ENCODE results near the gene SDF2.
A peak's percentile ranks its signal among the peaks of the same experiment; 100 is the strongest.

The SDF2 gene

DNA sequence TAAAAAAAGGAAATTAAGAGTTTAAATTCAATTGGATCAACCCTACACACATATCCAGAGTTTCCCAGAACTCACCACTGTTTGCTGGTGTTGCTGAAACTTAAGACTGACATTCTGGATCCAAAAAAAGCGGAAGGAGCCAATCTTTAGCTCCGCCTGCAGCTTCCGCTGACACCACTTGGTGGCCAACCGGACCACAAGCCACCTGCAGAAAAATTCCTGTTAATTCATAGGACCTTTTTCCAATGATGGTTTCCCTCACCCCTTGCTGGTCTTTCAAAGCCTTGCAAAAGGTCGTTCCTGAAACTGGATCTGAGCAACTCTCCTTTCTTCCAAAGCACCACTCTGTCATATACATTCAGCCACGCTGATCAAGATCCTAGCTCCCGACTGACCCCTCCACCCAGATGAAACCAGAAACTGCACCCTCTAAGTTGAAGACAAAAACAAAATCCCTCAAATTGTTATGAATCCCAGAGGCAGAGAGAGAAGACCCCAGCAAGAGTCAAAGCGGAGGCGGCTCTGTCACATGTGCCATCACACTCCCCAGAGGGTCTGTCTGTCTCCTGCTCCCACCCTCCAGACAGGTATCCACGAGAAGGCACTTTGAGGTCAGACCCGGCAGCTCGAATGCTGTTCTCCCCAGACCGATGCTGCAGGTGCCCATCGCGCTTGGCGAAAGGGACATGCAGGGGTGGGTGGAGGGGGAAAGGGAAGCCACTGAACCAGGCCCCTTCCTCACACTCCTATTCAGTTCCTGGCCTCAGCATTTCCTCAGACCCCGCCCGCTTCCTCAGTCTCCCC, 17.5 kb downstream of the SDF2 start:
- TF ChIP-seq, protein P1, sequence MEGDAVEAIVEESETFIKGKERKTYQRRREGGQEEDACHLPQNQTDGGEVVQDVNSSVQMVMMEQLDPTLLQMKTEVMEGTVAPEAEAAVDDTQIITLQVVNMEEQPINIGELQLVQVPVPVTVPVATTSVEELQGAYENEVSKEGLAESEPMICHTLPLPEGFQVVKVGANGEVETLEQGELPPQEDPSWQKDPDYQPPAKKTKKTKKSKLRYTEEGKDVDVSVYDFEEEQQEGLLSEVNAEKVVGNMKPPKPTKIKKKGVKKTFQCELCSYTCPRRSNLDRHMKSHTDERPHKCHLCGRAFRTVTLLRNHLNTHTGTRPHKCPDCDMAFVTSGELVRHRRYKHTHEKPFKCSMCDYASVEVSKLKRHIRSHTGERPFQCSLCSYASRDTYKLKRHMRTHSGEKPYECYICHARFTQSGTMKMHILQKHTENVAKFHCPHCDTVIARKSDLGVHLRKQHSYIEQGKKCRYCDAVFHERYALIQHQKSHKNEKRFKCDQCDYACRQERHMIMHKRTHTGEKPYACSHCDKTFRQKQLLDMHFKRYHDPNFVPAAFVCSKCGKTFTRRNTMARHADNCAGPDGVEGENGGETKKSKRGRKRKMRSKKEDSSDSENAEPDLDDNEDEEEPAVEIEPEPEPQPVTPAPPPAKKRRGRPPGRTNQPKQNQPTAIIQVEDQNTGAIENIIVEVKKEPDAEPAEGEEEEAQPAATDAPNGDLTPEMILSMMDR (IDR thresholded peaks at IDR 0.05; ENCODE audit: control extremely low read depth, extremely low read depth, low read depth, missing control alignments) = peak; percentile 22
- peak; percentile 57 for DNase-seq (ENCODE audit: extremely low spot score)
- ChIA-PET POLR2A (interaction anchor here (0.6 to 1.2 kb wide), 5 partner anchors 13 to 83 kb away, joined by 3 to 5 read pairs (median 3); partner anchors contain the start of genes SDF2 and SUPT6H), CTCF (interaction anchor here (0.8 to 5.1 kb wide), 21 partner anchors 10 to 505 kb away, joined by 3 to 43 read pairs (median 3); partner anchors contain the start of genes ALDOC, DHRS13, NEK8 and SDF2)

DNA sequence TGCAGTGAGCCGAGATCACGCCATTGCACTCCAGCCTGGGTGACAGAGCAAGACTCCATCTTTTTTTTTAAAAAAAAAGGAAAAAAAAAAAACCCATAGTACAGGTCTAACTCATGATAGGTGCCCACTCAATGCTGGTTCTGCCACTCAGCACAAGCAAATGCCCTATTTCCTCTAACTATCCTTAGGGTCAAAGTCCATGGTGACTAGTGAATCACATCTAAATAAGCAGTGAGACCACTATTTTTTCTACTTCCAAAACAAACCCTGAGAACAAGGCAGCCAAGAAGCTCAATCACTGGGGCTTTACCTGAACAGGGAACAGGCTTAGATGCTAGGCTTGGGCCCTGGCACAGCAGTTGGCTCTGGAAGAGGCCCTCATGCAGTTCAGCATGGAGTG, 20.1 kb downstream of the SDF2 start:
- ChIA-PET POLR2A (no interaction called here), CTCF (interaction anchor here (1.5 to 2.2 kb wide), 3 partner anchors 14 to 18 kb away, joined by 3 to 6 read pairs (median 5); no protein-coding TSS in a partner anchor)
- no peak for DNase-seq (ENCODE audit: extremely low spot score)
- TF ChIP-seq, protein P1 (IDR thresholded peaks at IDR 0.05; ENCODE audit: control extremely low read depth, extremely low read depth, low read depth, missing control alignments) = no peak

DNA sequence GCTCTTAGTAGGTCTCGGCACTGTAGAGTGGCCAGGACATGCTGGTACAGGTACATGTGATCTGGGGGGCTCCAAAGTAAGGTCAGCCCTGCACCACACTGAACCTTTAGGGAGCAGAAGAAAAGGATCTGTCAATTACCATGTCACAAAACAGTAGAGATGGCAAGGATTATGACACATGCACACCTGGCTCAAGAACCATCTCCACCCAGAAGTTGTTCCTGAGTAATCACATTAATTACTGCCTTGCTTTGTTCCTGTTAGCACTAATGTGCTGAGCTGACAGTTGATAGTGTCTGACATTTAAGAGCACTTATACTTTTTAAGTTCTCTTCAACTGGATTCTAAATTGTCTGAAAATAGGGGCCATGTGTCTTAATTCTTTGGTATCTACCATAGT, 26.2 kb downstream of the SDF2 start:
- ChIA-PET CTCF (interaction anchor here (1.0 to 3.5 kb wide), 9 partner anchors 9 to 48 kb away, joined by 3 to 22 read pairs (median 6); partner anchors contain the start of gene BLTP2), POLR2A (interaction anchor here (0.7 kb wide), 1 partner anchor 316 kb away, joined by 3 read pairs; the partner anchor contains the start of gene PHF12)
- no peak for DNase-seq (ENCODE audit: extremely low spot score)
- TF ChIP-seq, protein P1 (IDR thresholded peaks at IDR 0.05; ENCODE audit: control extremely low read depth, extremely low read depth, low read depth, missing control alignments) = no peak

DNA sequence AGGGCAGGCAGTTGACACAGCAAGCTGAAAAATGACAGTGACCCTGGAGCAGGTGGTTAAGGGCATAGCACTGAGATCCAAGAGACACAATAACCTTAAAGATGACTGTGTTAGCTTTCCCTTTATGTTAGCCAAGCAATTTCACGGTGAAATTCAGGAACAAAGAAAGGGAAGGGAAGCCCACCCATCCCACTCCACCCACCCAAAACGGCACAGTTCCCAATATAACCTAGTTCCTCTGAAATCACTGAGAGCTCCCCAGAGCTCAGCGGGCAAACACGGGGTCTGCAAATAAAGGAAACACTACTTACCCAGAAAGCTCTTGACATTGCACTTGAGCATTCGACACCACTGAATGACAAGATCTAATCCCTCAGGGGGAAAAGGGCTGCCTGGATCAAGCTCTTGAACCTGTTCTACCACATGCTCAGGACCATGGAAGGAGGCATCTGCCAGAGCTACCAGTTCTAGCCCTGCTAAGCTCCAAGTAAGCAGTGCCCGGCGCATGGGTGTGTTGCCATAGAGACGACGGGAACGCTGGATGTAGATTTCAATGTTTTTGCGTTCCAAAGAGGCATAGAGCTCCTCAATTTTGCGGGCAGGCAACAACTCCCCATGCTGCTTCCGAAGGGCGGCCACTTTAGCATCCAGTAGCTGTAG, 27.4 kb downstream of the SDF2 start:
- TF ChIP-seq, protein P1 (IDR thresholded peaks at IDR 0.05; ENCODE audit: control extremely low read depth, extremely low read depth, low read depth, missing control alignments) = no peak
- DNase-seq (ENCODE audit: extremely low spot score) = no peak
- ChIA-PET POLR2A (interaction anchor here (0.6 to 0.7 kb wide), 2 partner anchors 10 to 317 kb away, joined by 3 read pairs; partner anchors contain the start of gene PHF12), CTCF (interaction anchor here (1.1 to 2.5 kb wide), 8 partner anchors 9 to 93 kb away, joined by 3 to 22 read pairs (median 5); partner anchors contain the start of gene BLTP2)

DNA sequence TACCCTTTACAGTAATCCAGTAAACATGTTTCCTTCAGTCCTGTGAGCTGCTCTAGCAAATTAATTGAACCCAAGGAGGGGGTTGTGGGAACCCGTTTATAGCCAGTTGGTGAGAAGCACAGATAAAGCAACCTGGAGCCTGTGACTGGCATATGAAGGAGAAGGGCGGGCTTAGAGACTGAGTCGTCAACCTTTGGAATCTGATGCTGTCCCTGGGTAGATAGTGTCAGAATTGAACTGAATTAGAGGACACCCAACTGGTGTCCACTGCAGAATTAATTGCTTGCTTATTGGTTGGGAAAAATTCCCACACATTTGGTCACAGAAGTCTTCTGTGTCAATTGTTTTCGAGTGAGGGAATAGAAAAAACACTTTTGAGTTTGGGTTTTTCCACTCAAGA, 34.9 kb downstream of the SDF2 start:
- no peak for DNase-seq (ENCODE audit: extremely low spot score)
- POLR2A ChIA-PET = no interaction called here
- CTCF ChIA-PET = interaction anchor here (0.8 to 5.6 kb wide), 5 partner anchors 10 to 87 kb away, joined by 3 to 42 read pairs (median 3); partner anchors contain the start of gene RSKR
- TF ChIP-seq, protein P1 (IDR thresholded peaks at IDR 0.05; ENCODE audit: control extremely low read depth, extremely low read depth, low read depth, missing control alignments) = no peak

DNA sequence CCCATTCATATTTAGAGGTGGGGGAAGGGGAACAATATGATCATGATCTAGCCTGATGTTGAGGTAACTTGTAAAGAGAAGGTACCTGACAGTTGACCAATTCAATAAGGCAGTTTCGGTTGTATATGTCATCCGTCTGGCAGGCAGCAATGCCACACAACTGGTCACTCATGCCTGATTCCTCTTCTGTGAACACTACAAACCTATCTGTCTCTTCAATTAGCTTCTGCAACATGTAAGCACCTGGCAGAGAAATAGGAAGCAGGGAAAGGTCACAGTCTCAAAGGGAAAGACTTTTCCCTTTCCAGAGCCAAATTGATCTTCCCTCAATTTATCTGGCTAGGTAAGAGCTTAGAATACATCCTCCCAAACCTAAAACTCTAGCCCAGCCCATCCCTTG, 37.6 kb downstream of the SDF2 start:
- TF ChIP-seq, protein P1 (IDR thresholded peaks at IDR 0.05; ENCODE audit: control extremely low read depth, extremely low read depth, low read depth, missing control alignments) = no peak
- no peak for DNase-seq (ENCODE audit: extremely low spot score)
- POLR2A ChIA-PET = interaction anchor here (0.9 kb wide), 1 partner anchor 10 kb away, joined by 3 read pairs; no protein-coding TSS in a partner anchor
- CTCF ChIA-PET = interaction anchor here (0.9 to 5.6 kb wide), 2 partner anchors 12 to 41 kb away, joined by 3 to 42 read pairs; partner anchors contain the start of gene RSKR

Measured in GM10248 (cell line).